K562 (cell line): ENCODE data around the gene HMGN2. TPM values are rescaled to one million over a fixed set of nuclear protein-coding genes. Genes with fewer than 3 reads are reported as not detected.

Experiments used
- ATAC-seq: fragments of 200-7000 bp; cut with Tn5 transposase; 3 replicates; pipeline ENCODE4 v1.9.1; 2020; ENCODE audit warnings: moderate library complexity
- BruUV-seq: library from RNA; stranded (reverse); fragments of 400-500 nt; replicated peaks from 2 replicates; lab custom pipeline; 2021; lab: Mats Ljungman, UMichigan
- CTCF ChIA-PET: fragments of 300-600 bp; formaldehyde crosslinking; extraction: SDS; loops from one replicate; lab custom pipeline; 2021; ENCODE audit warnings: low intra/inter-chr PET ratio; lab: Yijun Ruan, JAX
- POLR2A ChIA-PET: fragments of 300-600, 350-650 bp; sonication (Branson Sonifier 250); formaldehyde crosslinking; extraction: SDS; loops from one replicate; lab custom pipeline; 2021; ENCODE audit warnings: antibody characterized with exemption, inconsistent platforms; lab: Yijun Ruan, JAX
- DNase-seq, 4 experiments: peaks; one replicate each; pipeline versions ENCODE4 v3.0.0 to v3.0.0-alpha.2; 2011 to 2018; ENCODE audit warnings: low spot score in 3 of 4, mixed read lengths in 3 of 4; ENCODE audit errors: extremely low read depth in 1 of 4
- FAIRE-seq: peaks from 2 replicates; lab custom pipeline; 2011; peaks lifted over from hg19 to GRCh38; lab: Jason Lieb, UNC
- H2AFZ ChIP-seq: 2 replicates; pipeline ENCODE4 v1.6.0; 2011; ENCODE audit warnings: low read depth, low read length, control low read depth, inconsistent platforms
- H3K27ac ChIP-seq: fragments of 200-600 bp; 3 replicates; pipeline ENCODE4 v1.8.0; 2011; ENCODE audit warnings: low read depth, mild to moderate bottlenecking, control low read depth, inconsistent platforms, low read length, moderate library complexity, mixed read lengths; ENCODE audit errors: extremely low read depth
- H3K27me3 ChIP-seq, 2 experiments: fragments of 300-600 bp in 1 of 2; 2 replicates in 1 of 2; 3 replicates in 1 of 2; pipeline versions ENCODE4 v1.6.0 to v1.8.0; 2011; ENCODE audit warnings: inconsistent platforms in 2 of 2, low read length in 2 of 2, mild to moderate bottlenecking in 1 of 2, mixed read lengths in 1 of 2, moderate library complexity in 1 of 2; ENCODE audit not compliant: control insufficient read depth in 2 of 2, insufficient read depth in 2 of 2
- H3K36me3 ChIP-seq: fragments of 300-600 bp; 3 replicates; pipeline ENCODE4 v1.8.0; 2011; ENCODE audit warnings: mild to moderate bottlenecking, low read length, inconsistent platforms; ENCODE audit not compliant: control insufficient read depth, insufficient read depth
- H3K4me1 ChIP-seq, 2 experiments: fragments of 200-600 bp in 1 of 2; replicated peaks in 1 of 2; 2 replicates in 1 of 2; 3 replicates in 1 of 2; pipeline versions ENCODE4 v1.5.1 to v1.8.0; 2011; ENCODE audit warnings: inconsistent platforms in 2 of 2, low read length in 2 of 2, mild to moderate bottlenecking in 1 of 2, mixed read lengths in 1 of 2, moderate library complexity in 1 of 2; ENCODE audit not compliant: control insufficient read depth in 2 of 2, insufficient read depth in 2 of 2
- H3K4me2 ChIP-seq: 2 replicates; pipeline ENCODE4 v1.6.1; 2011; ENCODE audit warnings: low read length, control low read depth, inconsistent platforms, mixed read lengths; ENCODE audit not compliant: insufficient read depth
- H3K4me3 ChIP-seq: fragments of 200-600 bp; sonication (generic), shearing (Covaris generic); 2 replicates; pipeline ENCODE4 v1.5.1; 2016; ENCODE audit warnings: control low read depth, inconsistent platforms
- H3K79me2 ChIP-seq: fragments of 200-600 bp; 3 replicates; pipeline ENCODE4 v1.8.0; 2011; ENCODE audit warnings: low read length, inconsistent platforms; ENCODE audit not compliant: control insufficient read depth, insufficient read depth
- H3K9ac ChIP-seq, 2 experiments: 2 replicates each; pipeline versions ENCODE4 v1.6.0 to v1.6.1; 2011; ENCODE audit warnings: low read depth in 2 of 2, low read length in 2 of 2, control low read depth in 1 of 2, inconsistent platforms in 1 of 2, mild to moderate bottlenecking in 1 of 2, mixed read lengths in 1 of 2; ENCODE audit not compliant: insufficient read depth in 1 of 2
- H3K9me1 ChIP-seq: one replicate; pipeline ENCODE4 v1.6.0; 2011; ENCODE audit warnings: inconsistent platforms, mild to moderate bottlenecking, low read length, moderate library complexity; ENCODE audit not compliant: control insufficient read depth, insufficient read depth
- H3K9me3 ChIP-seq: replicated peaks from 2 replicates; pipeline ENCODE4 v1.5.1; 2011; ENCODE audit warnings: low read depth, low read length, inconsistent platforms; ENCODE audit not compliant: control insufficient read depth, insufficient read depth
- H4K20me1 ChIP-seq: replicated peaks from 2 replicates; pipeline ENCODE4 v1.6.1; 2011; ENCODE audit warnings: low read length, inconsistent platforms, mixed read lengths; ENCODE audit not compliant: control insufficient read depth, insufficient read depth
- BRF2 ChIP-seq: IDR thresholded peaks from 3 replicates; pipeline ENCODE4 v1.6.1; 2011; ENCODE audit warnings: borderline replicate concordance, mild to moderate bottlenecking; ENCODE audit not compliant: insufficient read length, insufficient read depth
- FUS ChIP-seq: fragments of 200-400 bp; formaldehyde crosslinking; optimal IDR thresholded peaks from 2 replicates; pipeline ENCODE3; 2017; ENCODE audit warnings: low read depth, low read length
- ILF3 ChIP-seq: fragments of 450-650 bp; IDR thresholded peaks from 2 replicates; pipeline ENCODE4 v1.6.1; 2018; ENCODE audit warnings: antibody characterized with exemption, mild to moderate bottlenecking, moderate library complexity, borderline replicate concordance
- LCOR ChIP-seq: sonication (generic); formaldehyde crosslinking; IDR thresholded peaks from 2 replicates; pipeline ENCODE4 v1.8.0; 2022; ENCODE audit warnings: mild to moderate bottlenecking, missing genetic modification reagents
- TAF7 ChIP-seq: fragments of 450-650 bp; IDR thresholded peaks from 2 replicates; pipeline ENCODE4 v1.6.1; 2016; ENCODE audit warnings: missing genetic modification characterization, missing compliant biosample characterization
- ZNF23 ChIP-seq: fragments of 250-450 bp; sonication (Bioruptor Pico); IDR thresholded peaks from 2 replicates; pipeline ENCODE4 v1.4.0; 2020; ENCODE audit warnings: mild to moderate bottlenecking
- ZNF583 ChIP-seq: fragments of 250-450 bp; sonication (Bioruptor Pico); IDR thresholded peaks from 2 replicates; pipeline ENCODE4 v1.4.0; 2020
- WGBS: fragments of 100-300 bp; shearing (Covaris generic); methylation state at CpG from one replicate; pipeline ENCODE4 v1.1.6; 2016; ENCODE audit warnings: low coverage, mixed read lengths; ENCODE audit not compliant: insufficient coverage; ENCODE audit errors: missing lambda C conversion rate; 5-methylcytosine and 5-hydroxymethylcytosine counted together
- in situ Hi-C: fragments of 300-500 bp; cut with MboI; formaldehyde crosslinking; loops from 4 replicates; pipeline ENCODE4 v1.15.0; 2018; ENCODE audit warnings: inconsistent platforms, mixed read lengths
- intact Hi-C: fragments of 100-400 bp; cut with micrococcal nuclease; formaldehyde crosslinking; loops from 2 replicates; pipeline ENCODE4 v1.14.2; 2022
- polyA plus RNA-seq, 8 experiments: library from polyadenylated mRNA; depleted of rRNA in 4 of 8; stranded (reverse) in 5 of 8; unstranded in 3 of 8; fragments of >200 nt; fragmentation: Nextera tagmentation in 2 of 8; fragmentation: Illumina TruSeq in 1 of 8; extraction: Ambion mirVana in 2 of 8; extraction: Trizol in 1 of 8; gene quantifications; 2 replicates each; pipeline versions ENCODE4 v1.2.1 to v1.2.3, GENCODE V29; 2011 to 2014; ENCODE audit warnings: inconsistent platforms in 1 of 8, missing spikeins in 1 of 8
- total RNA-seq, 7 experiments: library from RNA; depleted of rRNA in 6 of 7; stranded (reverse); fragments of >200 nt in 6 of 7; fragmentation: Illumina TruSeq in 2 of 7; extraction: Trizol in 2 of 7; gene quantifications; 2 replicates each; pipeline versions ENCODE4 v1.2.1 to v1.2.3, GENCODE V29; 2011 to 2021; ENCODE audit warnings: low replicate concordance in 1 of 7
- TF ChIP-seq, protein P1 (sequence below): sonication (generic); formaldehyde crosslinking; IDR thresholded peaks from 2 replicates; pipeline ENCODE4 v1.8.0; 2022; ENCODE audit warnings: missing genetic modification reagents, mild to moderate bottlenecking, borderline replicate concordance
- TF ChIP-seq, protein P2 (sequence below): fragments of 250-450 bp; sonication (Bioruptor Pico); IDR thresholded peaks from 2 replicates; pipeline ENCODE4 v1.5.0; 2021

Gene HMGN2
- total and polyA plus RNA-seq, 9 of the 15 experiments (the other 6 are each of a cell fraction or from before 2014, with no cell fraction given): 370 to 1,354 (median 965) TPM

DNA sequence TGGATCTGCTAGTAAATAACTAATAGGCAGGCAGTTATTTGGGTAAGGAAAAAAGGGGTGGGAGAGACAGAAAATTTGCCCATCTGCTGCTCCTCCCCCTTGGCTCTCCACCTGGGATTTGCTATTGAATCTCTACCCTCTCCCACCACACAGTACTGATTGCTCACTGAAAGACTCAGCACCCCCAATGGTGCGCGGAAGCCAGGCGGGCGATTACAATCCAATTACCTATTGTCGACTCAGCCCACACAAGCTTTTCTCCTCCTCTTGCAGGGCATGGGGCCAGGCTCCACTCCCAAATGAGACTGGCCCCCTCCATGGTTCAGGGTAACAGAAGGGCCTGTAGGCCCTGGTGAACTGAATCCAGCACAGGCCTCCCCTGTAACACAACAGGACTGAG lies 2.7 kb upstream of the HMGN2 start:
- H3K9me3 ChIP-seq: no peaks in the 10 kb centered on the region
- no peak overlapping the region; a peak in 1 of 4 replicates for H3K9ac ChIP-seq
- no peak overlapping the region for H3K4me2 ChIP-seq
- no peaks in the 10 kb centered on the region for H3K9me1 ChIP-seq
- H3K27ac ChIP-seq: no peak overlapping the region
- in situ Hi-C loops (no loop called here), intact Hi-C loops (no loop called here)
- ChIA-PET CTCF (no interaction called here), POLR2A (interaction anchor here (0.6 to 2.4 kb wide), 4 partner anchors 10 to 1744 kb away, joined by 3 to 11 read pairs (median 6); no protein-coding TSS in a partner anchor)
- H3K4me1 ChIP-seq: peaks cover 26 to 30% of the 10 kb centered on the region in 2 experiments; a peak in 4 of 5 replicates
- ATAC-seq (no peak), FAIRE-seq (no peak), DNase-seq (no peak)
- peaks cover 20% of the 10 kb centered on the region for H4K20me1 ChIP-seq
- no peak for TF ChIP-seq ZNF583
- TF ChIP-seq ILF3: 0 out of 2 replicates have a peak, but pooled peaks have one; percentile 27
- TF ChIP-seq LCOR (CRISPR knock-in tag): 0 out of 2 replicates have a peak, but pooled peaks have one; percentile 1
- H3K4me3 ChIP-seq: no peak overlapping the region
- no TSS peak for BruUV-seq
- H2AFZ ChIP-seq: no peak overlapping the region
- no peaks in the 10 kb centered on the region for H3K27me3 ChIP-seq
- H3K36me3 ChIP-seq: peaks cover 69% of the 10 kb centered on the region
- peaks cover 21% of the 10 kb centered on the region for H3K79me2 ChIP-seq
- 95% methylated on average over 5 of the region's 5 CpGs for WGBS

DNA sequence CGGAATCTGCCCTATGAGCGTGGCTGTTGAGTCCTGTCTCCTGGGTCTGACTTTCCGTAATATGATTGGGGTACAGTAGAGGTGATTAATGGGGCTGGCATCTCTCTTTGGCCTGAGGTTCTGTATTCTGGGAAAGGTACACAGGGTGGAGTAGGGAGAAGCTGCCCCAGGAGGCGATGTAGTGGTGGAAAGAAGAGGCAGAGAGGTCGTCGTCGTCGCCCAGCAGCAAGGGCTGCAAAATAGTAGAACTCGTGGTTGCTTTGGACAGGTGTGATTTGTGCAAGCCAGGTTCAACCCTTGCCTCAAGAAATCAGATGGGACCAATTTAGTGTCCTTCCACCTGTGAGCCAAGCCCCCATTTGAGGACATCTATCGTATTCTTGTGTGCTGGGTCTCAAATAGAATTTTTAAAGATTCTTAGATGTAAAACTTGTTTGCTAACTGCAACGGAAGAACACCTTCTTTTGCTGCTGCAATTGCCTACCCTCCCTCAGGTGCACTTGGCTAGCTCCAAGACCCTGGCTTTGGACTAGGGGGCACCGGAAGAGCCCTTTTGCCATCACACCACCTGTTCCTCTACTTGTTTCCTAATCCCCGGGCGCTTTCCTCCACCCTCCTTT lies 1.3 kb upstream of the HMGN2 start:
- H3K36me3 ChIP-seq: peaks cover 63% of the 10 kb centered on the region
- H3K9me1 ChIP-seq: no peaks in the 10 kb centered on the region
- FAIRE-seq: no peak
- ChIA-PET POLR2A (interaction anchor here (0.6 to 3.8 kb wide), 18 partner anchors 9 to 392 kb away, joined by 3 to 32 read pairs (median 4); partner anchors contain the start of gene DHDDS), CTCF (no interaction called here)
- peaks cover 16% of the 10 kb centered on the region for H4K20me1 ChIP-seq
- H2AFZ ChIP-seq: no peak overlapping the region
- H3K9ac ChIP-seq: peak overlapping the region; percentile 19 to 98; a peak in 3 of 4 replicates
- H3K4me1 ChIP-seq: peaks cover 29 to 30% of the 10 kb centered on the region in 2 experiments; a peak in 4 of 5 replicates
- intact Hi-C loops (no loop called here), in situ Hi-C loops (no loop called here)
- no TSS peak for BruUV-seq
- H3K9me3 ChIP-seq: no peaks in the 10 kb centered on the region
- no peak for ATAC-seq
- 63% methylated on average over 14 of the region's 14 CpGs for WGBS
- H3K4me2 ChIP-seq: peak overlapping the region; percentile 82
- H3K79me2 ChIP-seq: peaks cover 27% of the 10 kb centered on the region
- H3K4me3 ChIP-seq: peak overlapping the region; percentile 95
- peak in 1 of 4 experiments; percentile 29 for DNase-seq
- no peaks in the 10 kb centered on the region for H3K27me3 ChIP-seq
- H3K27ac ChIP-seq: no peak overlapping the region
- TF ChIP-seq ILF3 (no peak), ZNF23 (no peak), FUS (no peak), BRF2 (no peak), TAF7 (tag) (no peak)
- TF ChIP-seq, protein P1, sequence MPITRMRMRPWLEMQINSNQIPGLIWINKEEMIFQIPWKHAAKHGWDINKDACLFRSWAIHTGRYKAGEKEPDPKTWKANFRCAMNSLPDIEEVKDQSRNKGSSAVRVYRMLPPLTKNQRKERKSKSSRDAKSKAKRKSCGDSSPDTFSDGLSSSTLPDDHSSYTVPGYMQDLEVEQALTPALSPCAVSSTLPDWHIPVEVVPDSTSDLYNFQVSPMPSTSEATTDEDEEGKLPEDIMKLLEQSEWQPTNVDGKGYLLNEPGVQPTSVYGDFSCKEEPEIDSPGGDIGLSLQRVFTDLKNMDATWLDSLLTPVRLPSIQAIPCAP (CRISPR knock-in tag): 0 out of 2 replicates have a peak, but pooled peaks have one; percentile 7
- TF ChIP-seq, protein P2, sequence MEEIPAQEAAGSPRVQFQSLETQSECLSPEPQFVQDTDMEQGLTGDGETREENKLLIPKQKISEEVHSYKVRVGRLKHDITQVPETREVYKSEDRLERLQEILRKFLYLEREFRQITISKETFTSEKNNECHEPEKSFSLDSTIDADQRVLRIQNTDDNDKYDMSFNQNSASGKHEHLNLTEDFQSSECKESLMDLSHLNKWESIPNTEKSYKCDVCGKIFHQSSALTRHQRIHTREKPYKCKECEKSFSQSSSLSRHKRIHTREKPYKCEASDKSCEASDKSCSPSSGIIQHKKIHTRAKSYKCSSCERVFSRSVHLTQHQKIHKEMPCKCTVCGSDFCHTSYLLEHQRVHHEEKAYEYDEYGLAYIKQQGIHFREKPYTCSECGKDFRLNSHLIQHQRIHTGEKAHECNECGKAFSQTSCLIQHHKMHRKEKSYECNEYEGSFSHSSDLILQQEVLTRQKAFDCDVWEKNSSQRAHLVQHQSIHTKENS (CRISPR knock-in tag): no peak
